ENCODE results near the gene ATG9B. TPM values are rescaled to one million over a fixed set of nuclear protein-coding genes. Genes with fewer than 3 reads are reported as not detected.

The ATG9B gene
- total and polyA plus RNA-seq, 2 of the 13 experiments (the other 11 are each of a cell fraction or from before 2014, with no cell fraction given): 0.24 TPM; not detected in 1

DNA sequence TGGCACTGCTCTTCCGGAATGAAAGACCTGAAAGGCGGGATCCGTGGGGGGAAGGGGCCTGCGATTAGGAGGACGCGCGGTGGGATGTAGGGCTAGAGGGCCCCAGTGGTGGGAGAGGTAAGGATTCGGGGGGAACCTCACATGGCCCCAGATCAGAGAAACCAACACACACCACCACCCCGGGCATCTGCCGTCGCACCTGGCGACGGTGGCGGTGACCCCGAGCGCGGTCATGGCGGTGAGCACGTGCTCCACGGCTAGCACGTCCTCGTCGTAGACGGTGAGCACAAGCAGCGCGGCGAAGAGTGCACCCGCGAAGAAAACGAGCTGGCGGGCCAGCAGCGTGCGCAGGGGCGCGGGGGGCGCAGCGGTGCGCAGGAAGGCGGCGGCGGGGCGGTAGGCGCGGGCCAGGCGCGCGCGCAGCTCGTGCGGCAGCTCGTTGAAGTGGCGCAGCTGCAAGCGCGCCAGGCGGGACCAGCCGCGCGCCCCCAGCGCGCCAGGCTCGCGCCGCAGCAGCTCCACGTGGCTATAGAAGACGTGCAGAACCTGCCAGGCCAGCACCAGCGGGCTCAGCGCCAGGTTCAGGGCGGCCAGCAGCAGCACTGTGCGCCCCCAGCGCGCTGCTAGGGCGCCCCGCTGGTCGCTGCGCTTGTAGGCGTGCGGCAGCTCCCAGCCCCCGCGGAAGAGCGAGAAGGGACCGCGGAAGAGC is 5.7 kb downstream of the ATG9B start (continued):
- TF ChIP-seq, protein P1, sequence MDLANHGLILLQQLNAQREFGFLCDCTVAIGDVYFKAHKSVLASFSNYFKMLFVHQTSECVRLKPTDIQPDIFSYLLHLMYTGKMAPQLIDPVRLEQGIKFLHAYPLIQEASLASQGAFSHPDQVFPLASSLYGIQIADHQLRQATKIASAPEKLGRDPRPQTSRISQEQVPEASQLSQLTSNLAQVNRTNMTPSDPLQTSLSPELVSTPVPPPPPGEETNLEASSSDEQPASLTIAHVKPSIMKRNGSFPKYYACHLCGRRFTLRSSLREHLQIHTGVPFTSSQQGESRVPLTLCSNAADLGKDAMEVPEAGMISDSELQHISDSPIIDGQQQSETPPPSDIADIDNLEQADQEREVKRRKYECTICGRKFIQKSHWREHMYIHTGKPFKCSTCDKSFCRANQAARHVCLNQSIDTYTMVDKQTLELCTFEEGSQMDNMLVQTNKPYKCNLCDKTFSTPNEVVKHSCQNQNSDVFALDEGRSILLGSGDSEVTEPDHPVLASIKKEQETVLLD (CRISPR knock-in tag; IDR thresholded peaks at IDR 0.05; ENCODE audit: low read depth): peak; percentile 69; the same call in 1 of the 2 replicates
- TF ChIP-seq NCOA5 (CRISPR knock-in tag; IDR thresholded peaks at IDR 0.05): no peak
- no peak for TF ChIP-seq NONO (IDR thresholded peaks at IDR 0.05)
- TF ChIP-seq NONO (CRISPR knock-in tag; conservative IDR thresholded peaks at IDR 0.05): peak; percentile 36; the same call in 1 of the 2 replicates
- TF ChIP-seq NAIF1 (CRISPR knock-in tag; IDR thresholded peaks at IDR 0.05; ENCODE audit: borderline replicate concordance): no peak
- TF ChIP-seq ZNF776 (CRISPR knock-in tag; IDR thresholded peaks at IDR 0.05): 0 out of 2 replicates have a peak, but pooled peaks have one; percentile 39
- TF ChIP-seq, protein P2, sequence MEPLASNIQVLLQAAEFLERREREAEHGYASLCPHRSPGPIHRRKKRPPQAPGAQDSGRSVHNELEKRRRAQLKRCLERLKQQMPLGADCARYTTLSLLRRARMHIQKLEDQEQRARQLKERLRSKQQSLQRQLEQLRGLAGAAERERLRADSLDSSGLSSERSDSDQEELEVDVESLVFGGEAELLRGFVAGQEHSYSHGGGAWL (CRISPR knock-in tag; IDR thresholded peaks at IDR 0.05): no peak
- TF ChIP-seq ZFP90 (CRISPR knock-in tag; IDR thresholded peaks at IDR 0.05; ENCODE audit: borderline replicate concordance): no peak
- 0 out of 2 replicates have a peak, but pooled peaks have one; percentile 24 for TF ChIP-seq HOXA3 (CRISPR knock-in tag; IDR thresholded peaks at IDR 0.05)
- TF ChIP-seq, protein P3, sequence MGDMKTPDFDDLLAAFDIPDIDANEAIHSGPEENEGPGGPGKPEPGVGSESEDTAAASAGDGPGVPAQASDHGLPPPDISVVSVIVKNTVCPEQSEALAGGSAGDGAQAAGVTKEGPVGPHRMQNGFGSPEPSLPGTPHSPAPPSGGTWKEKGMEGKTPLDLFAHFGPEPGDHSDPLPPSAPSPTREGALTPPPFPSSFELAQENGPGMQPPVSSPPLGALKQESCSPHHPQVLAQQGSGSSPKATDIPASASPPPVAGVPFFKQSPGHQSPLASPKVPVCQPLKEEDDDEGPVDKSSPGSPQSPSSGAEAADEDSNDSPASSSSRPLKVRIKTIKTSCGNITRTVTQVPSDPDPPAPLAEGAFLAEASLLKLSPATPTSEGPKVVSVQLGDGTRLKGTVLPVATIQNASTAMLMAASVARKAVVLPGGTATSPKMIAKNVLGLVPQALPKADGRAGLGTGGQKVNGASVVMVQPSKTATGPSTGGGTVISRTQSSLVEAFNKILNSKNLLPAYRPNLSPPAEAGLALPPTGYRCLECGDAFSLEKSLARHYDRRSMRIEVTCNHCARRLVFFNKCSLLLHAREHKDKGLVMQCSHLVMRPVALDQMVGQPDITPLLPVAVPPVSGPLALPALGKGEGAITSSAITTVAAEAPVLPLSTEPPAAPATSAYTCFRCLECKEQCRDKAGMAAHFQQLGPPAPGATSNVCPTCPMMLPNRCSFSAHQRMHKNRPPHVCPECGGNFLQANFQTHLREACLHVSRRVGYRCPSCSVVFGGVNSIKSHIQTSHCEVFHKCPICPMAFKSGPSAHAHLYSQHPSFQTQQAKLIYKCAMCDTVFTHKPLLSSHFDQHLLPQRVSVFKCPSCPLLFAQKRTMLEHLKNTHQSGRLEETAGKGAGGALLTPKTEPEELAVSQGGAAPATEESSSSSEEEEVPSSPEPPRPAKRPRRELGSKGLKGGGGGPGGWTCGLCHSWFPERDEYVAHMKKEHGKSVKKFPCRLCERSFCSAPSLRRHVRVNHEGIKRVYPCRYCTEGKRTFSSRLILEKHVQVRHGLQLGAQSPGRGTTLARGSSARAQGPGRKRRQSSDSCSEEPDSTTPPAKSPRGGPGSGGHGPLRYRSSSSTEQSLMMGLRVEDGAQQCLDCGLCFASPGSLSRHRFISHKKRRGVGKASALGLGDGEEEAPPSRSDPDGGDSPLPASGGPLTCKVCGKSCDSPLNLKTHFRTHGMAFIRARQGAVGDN (CRISPR knock-in tag; IDR thresholded peaks at IDR 0.05): peak; percentile 66
